Activated CD4-positive, alpha-beta T cell treated with anti-CD3 and anti-CD28 coated beads for 36 hours (primary cell): ENCODE measurements around the gene RIT2. TPM values are rescaled to one million over a fixed set of nuclear protein-coding genes. Genes with fewer than 3 reads are reported as not detected.

Experiments used
- ATAC-seq: fragments of 200-7000 bp; cut with Tn5 transposase; one replicate; pipeline ENCODE4 v1.10.0; 2021; ENCODE audit warnings: mild to moderate bottlenecking, moderate library complexity
- CTCF ChIA-PET: fragments of 350-600 bp; sonication (Branson Sonifier 250); formaldehyde crosslinking; loops from one replicate; lab custom pipeline; 2021; ENCODE audit warnings: antibody characterized with exemption; lab: Charles Lee
- POLR2A ChIA-PET: fragments of 350-600 bp; sonication (Branson Sonifier 250); formaldehyde crosslinking; loops from one replicate; lab custom pipeline; 2021; ENCODE audit warnings: antibody characterized with exemption, inconsistent platforms; lab: Charles Lee
- DNase-seq: peaks from one replicate; pipeline ENCODE4 v3.0.0-alpha.2; 2020
- H3K27ac Mint-ChIP-seq: one replicate; pipeline ENCODE4 v1.8.0; 2021; ENCODE audit warnings: mixed read lengths
- H3K27me3 Mint-ChIP-seq: one replicate; pipeline ENCODE4 v1.8.0; 2021; ENCODE audit warnings: mixed read lengths
- H3K36me3 Mint-ChIP-seq: one replicate; pipeline ENCODE4 v1.8.0; 2021; ENCODE audit warnings: low read depth, mixed read lengths
- H3K4me1 Mint-ChIP-seq: one replicate; pipeline ENCODE4 v1.8.0; 2021; ENCODE audit warnings: mixed read lengths
- H3K4me3 Mint-ChIP-seq: one replicate; pipeline ENCODE4 v1.8.0; 2021; ENCODE audit warnings: mild to moderate bottlenecking, moderate library complexity, mixed read lengths
- H3K9me3 Mint-ChIP-seq: one replicate; pipeline ENCODE4 v1.8.0; 2021; ENCODE audit warnings: low read depth, mixed read lengths
- intact Hi-C, 2 experiments: fragments of 100-400 bp; cut with DNase I in 1 of 2; cut with micrococcal nuclease in 1 of 2; formaldehyde crosslinking; loops; one replicate each; pipeline versions ENCODE4 v1.14.2 to v1.15.1; 2022 to 2024; cut with DNase I, micrococcal nuclease
- total RNA-seq, 2 experiments: library from RNA; stranded (reverse); gene quantifications; one replicate each; pipeline ENCODE4 v1.2.3, GENCODE V29; 2021

The RIT2 gene
- total RNA-seq, 2 experiments from 2014 or later = not detected

GRCh38 chr18:42954887-42955286 lies 160.6 kb downstream of the RIT2 start:
- intact Hi-C loops = no loop called here
- Mint-ChIP-seq H3K4me3 (no peak overlapping the region), H3K27ac (no peak overlapping the region), H3K36me3 (no peaks in the 10 kb centered on the region), H3K27me3 (no peaks in the 10 kb centered on the region), H3K4me1 (no peaks in the 10 kb centered on the region), H3K9me3 (peaks cover 5% of the 10 kb centered on the region)
- ATAC-seq (no peak), DNase-seq (no peak)
- ChIA-PET POLR2A (no interaction called here), CTCF (interaction anchor here (0.6 kb wide), 1 partner anchor 406 kb away, joined by 3 read pairs; no protein-coding TSS in a partner anchor)

DNA sequence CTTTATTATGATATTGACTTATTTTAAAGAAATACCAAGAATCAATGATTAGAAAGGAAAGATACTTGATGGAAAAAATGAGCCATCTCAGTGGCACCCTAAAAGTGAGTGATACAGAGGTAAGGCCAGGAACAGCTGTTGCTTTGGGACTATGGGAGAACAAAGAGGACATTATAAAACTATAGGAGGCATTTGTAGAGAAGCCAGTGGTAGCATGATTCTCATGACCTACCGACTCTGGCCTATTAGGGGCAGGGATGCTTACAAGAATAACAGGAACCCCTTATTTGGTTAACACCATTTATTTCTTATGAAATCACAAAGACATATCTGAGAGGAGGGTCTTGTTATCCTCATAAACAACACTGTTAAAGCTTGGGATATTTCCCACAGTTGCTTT lies 162.2 kb downstream of the RIT2 start:
- DNase-seq = no peak

GRCh38 chr18:42950732-42951131 lies 164.8 kb downstream of the RIT2 start:
- Mint-ChIP-seq H3K27me3 (no peaks in the 10 kb centered on the region), H3K9me3 (peaks cover 2% of the 10 kb centered on the region), H3K36me3 (no peaks in the 10 kb centered on the region), H3K4me1 (no peaks in the 10 kb centered on the region), H3K27ac (no peak overlapping the region), H3K4me3 (no peak overlapping the region)
- intact Hi-C loops = no loop called here
- POLR2A ChIA-PET = no interaction called here
- ATAC-seq = no peak
- CTCF ChIA-PET = no interaction called here
- no peak for DNase-seq

More for the DNA sequence above, 162.2 kb downstream of the RIT2 start:
- POLR2A ChIA-PET = no interaction called here
- Mint-ChIP-seq H3K27me3 (no peaks in the 10 kb centered on the region), H3K4me1 (no peaks in the 10 kb centered on the region), H3K4me3 (no peak overlapping the region), H3K27ac (no peak overlapping the region), H3K9me3 (peaks cover 5% of the 10 kb centered on the region), H3K36me3 (no peaks in the 10 kb centered on the region)
- CTCF ChIA-PET = no interaction called here
- ATAC-seq = no peak
- intact Hi-C loops = no loop called here

- Mint-ChIP-seq H3K4me3 (no peak overlapping the region), H3K27me3 (no peaks in the 10 kb centered on the region), H3K27ac (no peak overlapping the region), H3K36me3 (no peaks in the 10 kb centered on the region), H3K9me3 (peaks cover 2% of the 10 kb centered on the region), H3K4me1 (no peaks in the 10 kb centered on the region)
- DNase-seq = no peak
- no peak for ATAC-seq
- CTCF ChIA-PET = no interaction called here
- POLR2A ChIA-PET = no interaction called here
- intact Hi-C loops = no loop called here
These were observed 166.7 kb downstream of the RIT2 start for GRCh38 chr18:42948831-42949230.

GRCh38 chr18:42941860-42942259 lies 173.6 kb downstream of the RIT2 start:
- H3K27me3 Mint-ChIP-seq = no peaks in the 10 kb centered on the region
- POLR2A ChIA-PET = no interaction called here
- peaks cover 5% of the 10 kb centered on the region for H3K9me3 Mint-ChIP-seq
- intact Hi-C loops = no loop called here
- no peaks in the 10 kb centered on the region for H3K36me3 Mint-ChIP-seq
- no peak for ATAC-seq
- no peak overlapping the region for H3K27ac Mint-ChIP-seq
- DNase-seq = no peak
- no peak overlapping the region for H3K4me3 Mint-ChIP-seq
- CTCF ChIA-PET = no interaction called here
- no peaks in the 10 kb centered on the region for H3K4me1 Mint-ChIP-seq

DNA sequence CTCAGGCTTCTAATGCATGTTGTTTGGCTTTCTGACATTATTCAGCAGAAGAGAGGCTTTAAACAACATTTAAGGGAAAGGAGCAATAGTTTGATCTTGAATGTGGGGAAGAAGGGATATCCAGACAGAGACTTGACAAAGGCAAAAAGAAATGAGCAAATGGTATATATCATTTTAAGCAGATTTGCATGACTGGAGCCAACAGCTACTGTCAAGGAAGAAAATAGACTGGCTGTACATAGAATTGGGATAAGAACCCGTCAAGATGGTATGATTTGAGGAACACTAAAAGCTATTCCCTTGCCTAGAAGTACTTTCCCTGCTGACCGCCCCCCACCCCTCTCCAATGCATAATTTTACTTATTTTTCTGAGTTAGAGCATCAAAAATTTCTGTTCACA lies 174.5 kb downstream of the RIT2 start:
- no peaks in the 10 kb centered on the region for H3K36me3 Mint-ChIP-seq
- ATAC-seq = no peak
- H3K4me1 Mint-ChIP-seq = no peaks in the 10 kb centered on the region
- no peak overlapping the region for H3K4me3 Mint-ChIP-seq
- no peak for DNase-seq
- H3K9me3 Mint-ChIP-seq = peaks cover 7% of the 10 kb centered on the region
- H3K27ac Mint-ChIP-seq = no peak overlapping the region
- CTCF ChIA-PET = no interaction called here
- intact Hi-C loops = no loop called here
- POLR2A ChIA-PET = no interaction called here
- H3K27me3 Mint-ChIP-seq = no peaks in the 10 kb centered on the region

- H3K27ac Mint-ChIP-seq = no peak overlapping the region
- H3K27me3 Mint-ChIP-seq = no peaks in the 10 kb centered on the region
- no peaks in the 10 kb centered on the region for H3K4me1 Mint-ChIP-seq
- H3K9me3 Mint-ChIP-seq = peaks cover 6% of the 10 kb centered on the region
- no peak overlapping the region for H3K4me3 Mint-ChIP-seq
- ChIA-PET CTCF (no interaction called here), POLR2A (no interaction called here)
- no peak for DNase-seq
- intact Hi-C loops = no loop called here
- ATAC-seq = no peak
- H3K36me3 Mint-ChIP-seq = no peaks in the 10 kb centered on the region
These were observed 178.0 kb downstream of the RIT2 start for GRCh38 chr18:42937436-42937835.

GRCh38 chr18:42936289-42936688 lies 179.2 kb downstream of the RIT2 start:
- no peak for DNase-seq
- ChIA-PET CTCF (interaction anchor here (0.7 kb wide), 1 partner anchor 32 kb away, joined by 3 read pairs; no protein-coding TSS in a partner anchor), POLR2A (no interaction called here)
- ATAC-seq = no peak
- Mint-ChIP-seq H3K9me3 (peaks cover 4% of the 10 kb centered on the region), H3K4me1 (no peaks in the 10 kb centered on the region), H3K36me3 (no peaks in the 10 kb centered on the region), H3K27me3 (no peaks in the 10 kb centered on the region), H3K4me3 (no peak overlapping the region), H3K27ac (no peak overlapping the region)
- intact Hi-C loops = no loop called here

- no peak overlapping the region for H3K27ac Mint-ChIP-seq
These were observed 184.0 kb downstream of the RIT2 start for GRCh38 chr18:42931491-42931890.

GRCh38 chr18:42929857-42930256 lies 185.6 kb downstream of the RIT2 start:
- intact Hi-C loops = no loop called here
- ATAC-seq = no peak
- Mint-ChIP-seq H3K27ac (no peak overlapping the region), H3K9me3 (no peaks in the 10 kb centered on the region), H3K4me3 (no peak overlapping the region), H3K27me3 (no peaks in the 10 kb centered on the region), H3K4me1 (no peaks in the 10 kb centered on the region), H3K36me3 (no peaks in the 10 kb centered on the region)
- DNase-seq = no peak
- CTCF ChIA-PET = no interaction called here
- POLR2A ChIA-PET = no interaction called here

More at GRCh38 chr18:42931491-42931890, 184.0 kb downstream of the RIT2 start:
- CTCF ChIA-PET = no interaction called here
- no peaks in the 10 kb centered on the region for H3K27me3 Mint-ChIP-seq
- ATAC-seq = no peak
- intact Hi-C loops = no loop called here
- H3K4me1 Mint-ChIP-seq = no peaks in the 10 kb centered on the region
- no peaks in the 10 kb centered on the region for H3K36me3 Mint-ChIP-seq
- H3K4me3 Mint-ChIP-seq = no peak overlapping the region
- DNase-seq = no peak
- POLR2A ChIA-PET = no interaction called here
- peaks cover 2% of the 10 kb centered on the region for H3K9me3 Mint-ChIP-seq

DNA sequence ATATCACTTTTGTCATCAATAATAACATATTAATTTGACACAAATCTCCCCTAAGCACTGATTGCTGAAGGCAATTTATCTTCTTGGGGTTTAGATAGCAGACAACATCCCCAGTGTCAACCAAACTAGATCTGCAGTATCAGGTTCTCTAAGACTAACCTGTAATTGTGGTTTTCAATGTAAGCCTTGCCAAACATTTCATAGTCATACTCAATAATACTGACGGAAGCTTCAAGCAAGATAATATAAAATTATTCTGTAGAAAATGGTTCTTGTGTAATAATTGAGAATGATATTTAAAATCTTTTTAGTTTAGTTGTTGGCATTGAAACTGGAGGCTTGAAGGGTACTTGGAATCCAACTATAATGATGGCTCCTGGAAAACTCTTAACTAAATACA lies 186.3 kb downstream of the RIT2 start:
- Mint-ChIP-seq H3K27me3 (no peaks in the 10 kb centered on the region), H3K27ac (no peak overlapping the region), H3K36me3 (no peaks in the 10 kb centered on the region), H3K4me3 (no peak overlapping the region), H3K9me3 (no peaks in the 10 kb centered on the region), H3K4me1 (no peaks in the 10 kb centered on the region)
- no peak for DNase-seq
- ChIA-PET POLR2A (no interaction called here), CTCF (no interaction called here)
- no peak for ATAC-seq
- intact Hi-C loops = no loop called here

DNA sequence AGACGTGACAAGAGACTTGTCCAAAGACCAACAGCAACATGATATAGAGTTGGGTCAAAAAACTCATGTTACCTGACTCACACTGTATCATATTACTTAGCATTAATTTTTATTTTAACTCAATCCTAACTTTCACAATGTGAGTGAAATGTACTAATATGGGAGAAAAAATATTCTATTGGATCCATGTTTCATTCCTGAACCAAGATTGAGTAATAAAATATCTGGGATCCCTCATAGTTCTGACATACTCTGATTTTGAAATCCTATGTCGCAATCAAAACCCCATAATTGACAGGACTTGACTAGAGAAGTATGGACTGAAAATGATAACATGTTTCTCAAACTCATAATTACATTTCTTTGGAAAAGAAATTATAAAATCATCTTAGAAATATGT lies 190.4 kb downstream of the RIT2 start:
- CTCF ChIA-PET = no interaction called here
- H3K4me1 Mint-ChIP-seq = no peaks in the 10 kb centered on the region
- no peak for ATAC-seq

GRCh38 chr18:42922363-42922762 lies 193.1 kb downstream of the RIT2 start:
- Mint-ChIP-seq H3K27me3 (no peaks in the 10 kb centered on the region), H3K4me1 (no peaks in the 10 kb centered on the region), H3K36me3 (no peaks in the 10 kb centered on the region), H3K27ac (no peak overlapping the region), H3K9me3 (peaks cover 3% of the 10 kb centered on the region), H3K4me3 (no peak overlapping the region)
- DNase-seq = no peak
- ChIA-PET CTCF (no interaction called here), POLR2A (no interaction called here)
- ATAC-seq = no peak
- intact Hi-C loops = no loop called here

More for the DNA sequence above, 190.4 kb downstream of the RIT2 start:
- Mint-ChIP-seq H3K9me3 (no peaks in the 10 kb centered on the region), H3K27me3 (no peaks in the 10 kb centered on the region), H3K36me3 (no peaks in the 10 kb centered on the region), H3K27ac (no peak overlapping the region), H3K4me3 (no peak overlapping the region)
- intact Hi-C loops = no loop called here
- POLR2A ChIA-PET = no interaction called here
- no peak for DNase-seq
